Measurements from ENCODE around the gene AGL. TPM values are rescaled to one million over a fixed set of nuclear protein-coding genes. Genes with fewer than 3 reads are reported as not detected.
"Not testable (repeated sequence)": the region's sequence is repeated elsewhere in the genome, so short reads cannot be mapped to it uniquely, and the experiment has no call there.

AGL gene
- total RNA-seq, 1 donor from 2014 or later = 6.3 TPM

DNA sequence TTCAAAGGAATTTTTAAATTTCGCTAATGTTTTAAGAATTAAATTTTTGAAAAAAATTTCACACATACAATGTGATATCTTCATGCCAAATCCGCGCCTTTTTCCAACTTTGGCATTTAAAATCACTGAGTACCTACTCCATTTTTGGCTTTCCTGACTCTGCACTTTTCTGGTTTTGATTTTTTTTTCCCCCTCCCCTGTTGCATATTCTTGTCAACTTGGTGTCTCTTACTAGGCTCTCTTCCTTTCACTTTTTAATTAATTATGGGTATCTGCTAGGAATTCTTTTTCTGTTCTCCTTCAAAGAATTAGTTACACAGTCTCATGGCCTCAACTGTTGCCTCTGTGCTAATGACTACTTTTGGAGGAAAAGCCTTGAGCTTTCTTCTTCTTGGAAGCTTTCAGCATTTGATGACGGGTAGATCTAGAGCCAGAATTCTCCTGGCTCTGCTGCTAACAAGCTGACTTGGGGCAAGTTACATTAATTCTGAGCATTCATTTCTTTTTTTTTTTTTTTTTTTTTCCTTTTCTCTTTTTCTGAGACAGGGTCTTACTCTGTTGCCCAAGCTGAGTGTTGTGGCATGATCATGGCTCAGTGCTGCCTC lies 1.8 kb downstream of the AGL start:
- DNase-seq (ENCODE audit: low read depth in 2 of 2) = no peak

DNA sequence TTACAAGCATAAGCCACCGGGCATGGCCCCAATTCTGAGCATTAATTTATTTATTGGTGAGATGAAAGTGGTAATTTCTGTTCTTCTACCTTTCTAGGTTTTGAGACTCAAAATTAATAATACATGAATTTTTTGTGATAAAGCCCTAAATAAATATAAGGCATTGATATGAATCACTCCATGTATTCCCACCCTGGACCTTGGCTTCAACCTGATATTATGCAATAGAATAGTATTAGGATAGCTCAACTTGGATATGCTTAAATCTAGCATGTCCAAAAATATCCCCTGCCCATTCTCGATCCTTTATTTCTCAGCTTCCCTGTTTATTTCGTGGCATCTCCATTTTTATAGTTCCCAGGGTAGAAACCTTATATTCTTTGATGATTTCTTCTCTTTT lies 2.5 kb downstream of the AGL start:
- DNase-seq (ENCODE audit: low read depth in 2 of 2) = no peak

DNA sequence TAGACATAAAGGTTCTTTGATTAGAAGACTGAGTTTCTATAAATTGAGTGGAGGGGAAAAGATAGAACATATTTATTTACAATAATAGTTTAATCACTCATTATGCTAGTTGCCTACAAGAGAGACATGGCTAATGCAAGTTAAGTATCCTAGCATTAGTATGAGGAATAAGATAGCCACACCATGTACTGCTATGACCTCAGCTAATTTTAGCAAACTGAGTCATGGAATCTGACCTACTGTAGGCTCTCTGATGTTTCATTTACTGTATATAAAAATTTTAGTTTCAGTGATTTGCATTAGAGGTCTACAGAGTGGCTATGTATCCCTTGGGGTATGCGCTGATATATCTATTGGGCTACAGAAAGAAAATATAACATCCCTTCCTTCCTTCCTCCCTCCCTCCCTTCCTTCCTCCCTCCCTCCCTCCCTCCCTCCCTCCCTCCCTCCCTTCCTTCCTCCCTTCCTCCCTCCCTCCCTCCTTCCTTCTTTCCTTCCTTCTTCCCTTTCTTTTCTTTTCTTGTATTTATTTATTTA lies 5.8 kb downstream of the AGL start:
- no peak for DNase-seq (ENCODE audit: low read depth in 2 of 2)

DNA sequence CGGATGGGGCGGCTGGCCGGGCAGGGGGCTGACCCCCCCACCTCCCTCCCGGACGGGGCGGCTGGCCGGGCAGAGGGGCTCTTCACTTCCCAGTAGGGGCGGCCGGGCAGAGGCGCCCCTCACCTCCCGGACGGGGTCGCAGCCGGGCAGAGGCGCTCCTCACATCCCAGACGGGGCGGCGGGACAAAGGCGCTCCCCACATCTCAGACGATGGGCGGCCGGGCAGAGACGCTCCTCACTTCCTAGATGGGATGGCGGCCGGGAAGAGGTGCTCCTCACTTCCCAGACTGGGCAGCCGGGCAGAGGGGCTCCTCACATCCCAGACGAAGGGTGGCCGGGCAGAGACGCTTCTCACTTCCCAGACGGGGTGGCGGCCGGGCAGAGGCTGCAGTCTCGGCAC lies 6.9 kb downstream of the AGL start:
- not testable (repeated sequence) for DNase-seq (ENCODE audit: low read depth in 2 of 2)

DNA sequence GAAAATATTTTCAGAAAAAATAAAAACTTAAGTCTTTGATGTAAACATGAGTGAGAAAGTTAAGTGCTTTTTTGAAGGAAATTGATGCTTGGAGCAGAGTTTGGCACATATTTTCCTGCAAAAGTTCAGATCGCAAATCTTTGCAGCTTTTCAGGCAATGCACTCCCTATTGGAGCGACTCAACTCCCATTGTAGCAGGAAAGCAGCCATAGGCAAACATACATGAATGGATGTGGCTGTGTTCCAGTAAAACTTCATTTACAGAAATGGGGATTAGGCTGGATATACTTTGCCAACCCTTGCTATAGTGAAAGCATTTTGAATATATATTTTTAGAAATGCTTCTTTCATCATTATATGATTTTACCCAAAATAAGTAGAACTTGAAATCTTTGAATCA lies 8.1 kb downstream of the AGL start:
- no peak for DNase-seq (ENCODE audit: low read depth in 2 of 2)

DNA sequence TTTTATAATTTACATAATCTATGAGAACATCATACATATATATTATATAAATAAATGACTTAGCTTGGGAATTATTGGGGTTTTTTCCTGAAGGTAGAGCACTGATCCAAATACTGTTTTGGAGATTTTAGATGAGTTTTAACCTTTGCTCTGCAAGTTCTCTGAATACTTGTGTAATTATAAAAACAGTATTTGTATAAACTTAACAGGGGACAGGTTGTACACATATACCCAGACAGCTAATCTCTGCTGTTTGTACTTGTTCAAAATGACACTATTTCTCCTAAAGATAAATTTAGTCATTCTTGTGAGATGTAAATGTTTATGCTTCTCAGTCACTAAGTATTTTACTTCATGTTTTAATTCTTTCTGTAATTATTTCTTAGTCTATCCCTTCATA lies 8.7 kb downstream of the AGL start:
- DNase-seq (ENCODE audit: low read depth in 2 of 2) = no peak

DNA sequence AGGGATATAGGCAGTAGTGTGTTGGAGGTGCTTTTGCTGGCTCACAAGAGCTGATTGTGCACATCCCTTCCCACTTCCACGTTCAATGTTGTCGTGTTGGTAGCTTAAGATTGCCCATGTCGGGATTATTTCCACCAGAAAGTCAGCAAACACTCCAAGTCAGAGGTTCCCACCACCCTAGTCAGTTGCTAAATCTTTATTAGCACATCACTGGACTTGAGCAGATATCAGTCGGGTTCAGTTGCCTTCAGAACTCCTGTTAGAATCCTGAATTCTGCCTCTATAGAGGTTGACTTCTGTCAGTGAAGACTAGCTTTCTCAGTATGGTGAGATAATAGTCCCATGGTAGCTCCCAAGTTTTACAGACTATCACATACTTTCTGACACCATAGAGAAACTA lies 10.5 kb downstream of the AGL start:
- no peak for DNase-seq (ENCODE audit: low read depth in 2 of 2)

DNA sequence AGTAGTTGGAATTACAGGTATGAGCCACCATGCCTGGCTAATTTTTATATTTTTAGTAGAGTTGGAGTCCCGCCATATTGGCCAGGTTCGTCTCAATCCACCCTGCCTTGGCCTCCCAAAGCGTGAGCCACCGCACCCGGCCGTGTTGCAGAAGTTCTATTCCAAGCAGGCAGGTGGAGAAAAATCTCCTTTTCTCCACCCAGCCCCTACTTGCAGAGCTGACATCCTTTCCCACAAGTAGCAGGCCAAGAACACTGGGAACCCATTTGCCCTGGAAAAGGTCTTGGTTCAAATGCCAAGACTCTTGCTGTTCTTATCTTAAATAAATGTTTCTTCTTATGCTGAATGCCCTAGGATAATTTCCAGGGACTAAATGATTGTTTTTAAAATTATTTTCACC lies 17.5 kb downstream of the AGL start:
- DNase-seq (ENCODE audit: low read depth in 2 of 2) = no peak

DNA sequence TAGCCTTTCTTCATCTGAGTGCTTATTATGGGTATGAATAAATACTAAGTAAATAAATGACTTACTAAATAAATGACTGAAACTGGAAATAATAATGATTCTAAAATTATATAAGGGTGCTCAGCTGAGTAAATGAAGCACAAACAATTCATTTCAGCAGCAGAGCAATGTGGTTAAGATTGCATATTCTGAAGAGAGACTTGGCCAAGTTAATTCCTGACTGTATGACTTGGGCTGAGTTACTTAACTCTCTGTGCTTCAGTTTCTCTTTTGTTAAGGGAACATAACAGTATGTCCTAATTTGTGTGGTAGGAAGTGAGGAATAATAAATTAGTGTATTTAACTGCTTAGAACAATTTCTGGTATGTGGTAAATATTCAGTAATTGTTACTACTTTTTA lies 19.1 kb downstream of the AGL start:
- no peak for DNase-seq (ENCODE audit: low read depth in 2 of 2)

DNA sequence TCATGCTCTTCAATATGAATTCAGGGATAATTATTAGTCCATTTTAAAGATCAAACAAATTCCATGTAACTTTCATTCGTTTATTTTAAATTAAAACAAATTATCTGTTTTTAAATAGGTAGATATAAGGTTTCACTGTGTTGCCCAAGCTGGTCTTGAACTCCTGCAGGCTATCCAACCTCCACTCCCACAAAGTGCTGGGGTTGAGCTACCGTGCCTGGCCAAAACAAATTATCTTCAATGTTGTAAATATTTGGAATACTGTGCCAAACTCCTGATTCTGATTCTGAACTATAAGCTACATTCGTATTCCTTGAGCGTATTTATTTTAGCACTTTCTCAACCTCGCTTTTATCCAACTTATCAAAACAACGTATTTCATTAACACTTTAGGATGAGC lies 19.6 kb downstream of the AGL start:
- DNase-seq (ENCODE audit: low read depth in 2 of 2) = no peak

DNA sequence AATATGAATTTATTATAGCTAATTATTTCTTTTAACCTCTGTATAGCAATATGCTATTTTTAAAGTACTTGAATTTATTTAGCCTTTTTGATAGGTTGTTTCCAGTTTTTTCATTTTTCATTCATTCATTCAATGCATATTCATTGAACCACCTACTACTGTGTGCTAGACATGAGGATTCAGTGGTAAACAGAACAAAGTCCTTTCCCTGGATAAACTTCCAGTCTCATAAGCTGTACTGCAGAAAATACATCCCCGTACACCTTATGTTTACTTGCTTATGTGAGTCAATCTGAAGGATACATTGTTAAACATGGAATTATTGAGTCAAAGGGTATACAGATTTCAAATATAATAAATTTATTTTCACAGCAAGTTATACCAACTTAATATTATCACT lies 21.9 kb downstream of the AGL start:
- no peak for DNase-seq (ENCODE audit: low read depth in 2 of 2)

DNA sequence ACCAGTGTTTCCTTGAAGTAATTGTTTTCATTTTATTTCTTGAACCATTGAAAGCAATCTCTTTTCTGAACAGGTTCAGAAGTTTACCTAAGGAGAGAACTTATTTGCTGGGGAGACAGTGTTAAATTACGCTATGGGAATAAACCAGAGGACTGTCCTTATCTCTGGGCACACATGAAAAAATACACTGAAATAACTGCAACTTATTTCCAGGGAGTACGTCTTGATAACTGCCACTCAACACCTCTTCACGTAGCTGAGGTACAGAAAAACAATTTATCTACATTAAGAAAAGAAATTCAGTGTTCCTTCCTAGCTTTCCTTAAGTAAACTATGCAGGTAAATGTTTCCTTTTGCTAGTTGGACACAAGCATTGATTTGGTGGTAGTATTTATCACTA lies 27.4 kb downstream of the AGL start:
- DNase-seq (ENCODE audit: low read depth in 2 of 2) = no peak

DNA sequence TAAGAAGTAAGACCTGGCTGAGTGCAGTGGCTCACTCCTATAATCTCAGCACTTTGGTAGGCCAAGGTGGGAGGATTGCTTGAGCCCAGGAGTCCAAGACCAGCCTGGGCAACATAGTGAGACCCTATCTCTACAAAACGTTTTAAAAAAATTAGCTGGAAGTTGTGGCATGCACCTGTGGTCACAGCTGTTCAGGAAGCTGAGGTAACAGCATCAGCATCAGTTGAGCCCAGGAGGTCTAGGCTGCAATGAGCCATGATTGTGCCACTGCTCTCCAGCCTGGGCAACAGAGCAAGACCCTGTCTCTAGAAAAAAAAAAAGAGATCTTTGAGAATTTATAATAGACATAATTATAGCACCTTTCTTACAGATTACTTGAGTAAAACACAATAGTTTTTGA lies 36.0 kb downstream of the AGL start:
- no peak for DNase-seq (ENCODE audit: low read depth in 2 of 2)

DNA sequence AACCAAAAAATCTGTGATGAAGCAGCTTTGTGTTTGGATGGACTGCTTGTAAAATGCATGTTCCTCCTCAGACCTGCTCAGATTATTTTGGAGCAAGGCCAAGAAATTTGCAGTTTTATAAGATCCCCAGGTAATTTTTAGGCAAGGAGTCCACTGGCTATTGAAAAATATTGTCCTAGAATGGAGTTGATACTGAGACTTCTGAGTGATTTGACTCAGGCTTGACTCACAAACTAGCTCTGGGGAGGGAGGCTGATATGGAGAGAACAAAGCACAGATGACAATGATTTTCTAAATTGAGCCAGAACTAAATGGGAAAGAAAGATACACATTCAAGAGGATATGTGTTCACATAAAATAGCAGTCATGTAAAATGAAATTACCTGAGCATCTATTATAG lies 36.7 kb downstream of the AGL start:
- peak in 1 of 2 donors; percentile 1 for DNase-seq (ENCODE audit: low read depth in 2 of 2)

DNA sequence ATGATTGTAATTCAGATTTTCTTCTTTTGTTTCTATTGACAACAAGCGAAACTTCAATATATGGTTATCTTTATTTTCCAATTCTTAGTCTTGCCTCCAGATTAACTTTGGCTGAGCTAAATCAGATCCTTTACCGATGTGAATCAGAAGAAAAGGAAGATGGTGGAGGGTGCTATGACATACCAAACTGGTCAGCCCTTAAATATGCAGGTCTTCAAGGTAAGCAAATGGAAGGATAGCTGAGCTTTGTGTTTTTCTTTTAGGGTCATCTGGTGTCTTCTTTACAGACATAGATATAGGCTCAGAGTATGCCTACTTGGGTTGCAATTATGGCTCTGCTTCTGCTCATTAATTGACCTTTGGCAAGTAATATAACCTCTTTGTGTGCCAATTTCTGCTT lies 37.7 kb downstream of the AGL start:
- DNase-seq (ENCODE audit: low read depth in 2 of 2) = no peak

DNA sequence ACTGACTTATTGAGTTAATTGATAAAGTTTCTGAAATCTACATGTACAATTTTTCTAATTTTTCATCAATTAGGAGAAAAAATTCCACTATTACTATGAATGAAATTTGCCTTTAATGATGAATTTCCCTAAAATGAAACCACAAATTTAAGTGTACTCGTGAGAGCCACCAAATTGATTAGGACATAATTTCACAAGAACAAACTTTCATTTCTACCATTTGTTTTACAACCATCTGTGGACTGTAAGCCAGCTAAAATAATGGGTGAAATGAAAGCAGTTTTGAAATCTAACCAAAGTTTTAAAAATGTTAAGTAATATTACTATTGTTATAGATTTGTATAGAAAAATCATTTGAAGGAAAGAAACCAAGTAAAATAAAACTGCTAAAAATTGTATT lies 41.8 kb downstream of the AGL start:
- no peak for DNase-seq (ENCODE audit: low read depth in 2 of 2)

DNA sequence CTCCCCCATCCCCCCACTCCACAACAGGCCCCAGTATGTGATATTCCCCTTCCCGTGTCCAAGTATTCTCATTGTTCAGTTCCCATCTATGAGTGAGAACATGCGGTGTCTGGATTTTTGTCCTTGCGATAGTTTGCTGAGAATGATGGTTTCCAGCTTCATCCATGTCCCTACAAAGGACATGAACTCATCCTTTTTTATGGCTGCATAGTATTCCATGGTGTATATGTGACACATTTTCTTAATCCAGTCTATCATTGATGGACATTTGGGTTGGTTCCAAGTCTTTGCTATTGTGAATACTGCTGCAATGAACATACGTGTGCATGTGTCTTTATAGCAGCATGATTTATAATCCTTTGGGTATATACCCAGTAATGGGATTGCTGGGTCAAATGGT lies 53.1 kb downstream of the AGL start:
- not testable (repeated sequence) for DNase-seq (ENCODE audit: low read depth in 2 of 2)

DNA sequence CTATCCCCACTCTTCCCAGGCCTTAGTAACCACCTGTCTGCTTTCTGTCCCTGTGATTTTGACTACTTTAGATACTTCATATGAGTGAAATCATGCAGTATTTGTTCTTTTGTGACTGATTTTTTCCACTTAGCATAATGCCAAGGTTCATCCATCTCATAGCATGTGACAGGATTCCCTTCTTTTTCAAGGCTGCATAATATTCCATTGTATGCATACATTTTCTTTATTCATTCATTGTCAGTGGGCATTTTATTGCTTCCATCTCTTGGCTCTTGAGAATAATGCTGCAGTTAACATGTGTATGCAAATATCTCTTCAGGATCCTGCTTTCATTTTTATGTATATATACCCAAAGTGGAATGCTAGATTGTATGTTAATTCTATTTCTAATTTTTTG lies 56.4 kb downstream of the AGL start:
- DNase-seq (ENCODE audit: low read depth in 2 of 2) = no peak

DNA sequence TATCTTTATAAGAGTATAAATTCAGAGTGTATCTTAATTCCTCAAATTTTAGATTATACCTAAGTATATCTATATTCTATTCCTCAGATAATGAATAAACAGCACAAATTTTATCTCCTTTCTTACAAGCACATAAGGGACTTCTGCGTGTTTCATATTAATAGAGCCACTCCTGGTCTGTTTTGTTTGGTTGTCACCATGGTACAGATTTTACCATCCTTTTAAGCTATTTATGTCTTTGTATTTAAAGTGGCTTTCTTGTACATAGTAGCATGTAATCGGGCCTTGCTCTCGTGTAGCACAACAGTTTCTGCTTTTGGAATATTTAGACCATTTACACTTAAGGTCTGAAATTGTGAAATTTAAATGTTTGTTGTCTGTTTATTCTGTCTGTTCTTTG lies 67.1 kb downstream of the AGL start:
- DNase-seq (ENCODE audit: low read depth in 2 of 2) = no peak

DNA sequence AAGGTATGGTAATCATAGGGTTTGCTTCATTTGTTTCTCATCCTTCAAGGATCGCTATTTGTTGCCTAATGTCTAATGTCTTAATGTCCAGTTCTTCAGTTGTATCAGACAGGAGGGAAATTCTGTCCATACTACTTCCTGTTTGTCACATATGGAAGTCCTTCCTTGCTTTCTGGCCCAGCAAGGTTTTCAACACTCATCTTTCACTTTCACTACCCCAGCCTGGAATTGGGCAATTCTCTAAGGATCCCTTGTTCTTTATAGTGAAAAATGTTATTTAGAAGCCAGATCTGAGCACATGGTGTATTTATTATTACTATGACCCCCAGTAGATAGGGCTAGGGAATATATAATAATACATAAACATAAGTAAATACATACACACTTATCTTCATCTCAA lies 69.1 kb downstream of the AGL start:
- DNase-seq (ENCODE audit: low read depth in 2 of 2) = no peak

DNA sequence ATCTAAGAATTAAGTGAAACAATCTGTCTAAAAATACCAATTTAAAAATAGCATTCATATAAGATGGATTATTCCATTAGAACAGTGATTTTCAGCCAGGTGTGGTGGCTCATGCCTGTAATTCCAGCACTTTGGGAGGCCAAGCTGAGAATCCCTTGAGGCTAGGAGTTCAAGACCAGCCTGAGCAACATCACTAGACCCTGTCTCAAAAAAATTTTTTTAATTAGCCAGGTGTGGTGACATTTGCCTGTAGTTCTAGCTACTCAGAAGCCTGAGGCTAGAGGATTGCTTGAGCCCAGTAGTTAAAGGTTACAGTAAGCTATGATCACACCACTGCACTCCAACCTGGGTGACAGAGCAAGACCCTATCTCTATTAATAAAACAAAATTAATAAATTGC lies 84.6 kb downstream of the AGL start:
- no peak for DNase-seq (ENCODE audit: low read depth in 2 of 2)

DNA sequence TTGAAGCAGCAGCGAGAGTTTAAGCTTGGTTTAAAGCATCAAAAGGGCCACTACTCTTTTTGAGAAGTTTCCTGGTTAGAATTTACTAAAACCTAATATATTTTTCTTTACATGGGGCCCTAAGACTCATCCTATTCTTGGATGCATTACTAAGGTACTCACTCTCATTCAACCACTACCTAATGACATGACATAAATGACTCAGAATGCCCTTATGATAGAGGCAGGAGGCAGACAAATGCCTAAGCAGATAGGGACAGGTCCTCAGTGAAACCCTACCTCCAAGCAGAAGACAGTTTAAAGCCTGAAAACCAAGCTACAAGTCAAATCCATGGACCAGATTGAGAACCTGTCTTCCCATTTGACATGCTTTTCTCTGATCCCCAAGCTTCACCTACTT lies 85.4 kb downstream of the AGL start:
- no peak for DNase-seq (ENCODE audit: low read depth in 2 of 2)

DNA sequence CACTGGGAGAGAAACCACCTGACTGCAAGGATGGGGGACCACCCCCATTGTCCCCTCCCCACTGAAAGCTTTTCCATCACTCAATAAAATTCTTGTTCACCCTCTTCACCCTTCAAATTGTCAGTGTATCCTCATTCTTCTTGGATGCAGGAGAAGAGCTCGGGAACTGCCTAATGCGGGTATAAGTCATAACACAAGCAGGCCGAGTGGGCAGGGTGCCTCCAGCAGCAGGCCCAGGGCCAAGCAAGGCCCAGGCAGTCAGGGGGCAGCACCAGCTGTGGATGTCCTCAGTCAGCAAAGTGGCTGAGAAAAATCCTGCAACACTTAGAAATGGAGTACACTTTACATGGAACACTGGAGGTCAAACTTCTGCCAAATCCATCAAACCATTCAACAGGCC lies 85.9 kb downstream of the AGL start:
- DNase-seq (ENCODE audit: low read depth in 2 of 2) = no peak

DNA sequence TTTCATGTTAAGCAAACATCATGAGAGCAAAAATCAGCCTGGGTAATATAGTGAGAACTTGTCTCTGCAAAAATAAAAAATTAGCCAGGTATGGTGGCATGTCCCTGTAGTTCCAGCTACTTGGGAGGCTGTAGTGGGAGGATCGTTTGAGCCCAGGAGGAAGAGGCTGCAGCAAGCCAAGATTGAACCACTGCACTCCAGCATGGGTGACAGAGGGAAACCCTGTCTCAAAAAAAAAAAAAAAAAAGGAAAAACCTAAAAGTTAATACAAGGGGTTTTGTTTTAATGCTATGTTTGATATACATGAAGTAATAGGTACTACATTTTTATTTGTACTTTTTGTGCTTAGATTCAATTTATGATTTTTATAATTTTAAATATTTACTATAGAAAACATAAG lies 92.6 kb downstream of the AGL start:
- DNase-seq (ENCODE audit: low read depth in 2 of 2) = no peak
